WTC11 (cell line): Measurements from ENCODE around the gene ASGR1. TPM values are rescaled to one million over a fixed set of nuclear protein-coding genes. Genes with fewer than 3 reads are reported as not detected.
"Not testable (repeated sequence)": the region's sequence is repeated elsewhere in the genome, so short reads cannot be mapped to it uniquely, and the experiment has no call there.

Source experiments
- ATAC-seq: fragments of 200-7000 bp; cut with Tn5 transposase; 2 replicates; pipeline ENCODE4 v1.10.0; 2021; ENCODE audit warnings: mild to moderate bottlenecking, moderate library complexity
- CTCF ChIA-PET: fragments of 300-600 bp; sonication (Branson Sonifier 250); formaldehyde crosslinking; loops from one replicate; lab custom pipeline; 2021; ENCODE audit warnings: antibody characterized with exemption; lab: Charles Lee
- POLR2A ChIA-PET: fragments of 350-600 bp; sonication (Branson Sonifier 250); formaldehyde crosslinking; loops from one replicate; lab custom pipeline; 2021; ENCODE audit warnings: antibody characterized with exemption; lab: Charles Lee
- DNase-seq: peaks from one replicate; pipeline ENCODE4 v3.0.0; 2021; ENCODE audit warnings: low spot score
- H3K27ac Mint-ChIP-seq: 2 replicates; pipeline ENCODE4 v1.8.0; 2021; ENCODE audit warnings: mixed read lengths
- H3K27me3 Mint-ChIP-seq: 2 replicates; pipeline ENCODE4 v1.8.0; 2021; ENCODE audit warnings: low read depth, mild to moderate bottlenecking, moderate library complexity, mixed read lengths
- H3K36me3 Mint-ChIP-seq: 2 replicates; pipeline ENCODE4 v1.8.0; 2021; ENCODE audit warnings: mixed read lengths
- H3K4me1 Mint-ChIP-seq: 2 replicates; pipeline ENCODE4 v1.8.0; 2022; ENCODE audit warnings: mixed read lengths
- H3K4me3 Mint-ChIP-seq: 2 replicates; pipeline ENCODE4 v1.8.0; 2021; ENCODE audit warnings: mild to moderate bottlenecking, moderate library complexity, mixed read lengths
- H3K9me3 Mint-ChIP-seq: 2 replicates; pipeline ENCODE4 v1.8.0; 2021; ENCODE audit warnings: mixed read lengths
- AFF4 ChIP-seq: sonication (generic); formaldehyde crosslinking; IDR thresholded peaks from 2 replicates; pipeline ENCODE4 v1.8.1; 2023; ENCODE audit warnings: mild to moderate bottlenecking, missing genetic modification reagents, borderline replicate concordance
- ATF1 ChIP-seq: sonication (generic); formaldehyde crosslinking; IDR thresholded peaks from 2 replicates; pipeline ENCODE4 v1.8.1; 2023; ENCODE audit warnings: mild to moderate bottlenecking, moderate library complexity, missing genetic modification reagents
- ATF6 ChIP-seq: sonication (generic); formaldehyde crosslinking; IDR thresholded peaks from 2 replicates; pipeline ENCODE4 v1.8.1; 2023; ENCODE audit warnings: mild to moderate bottlenecking, missing genetic modification reagents
- ERG ChIP-seq: fragments of 250-450 bp; sonication (Bioruptor Pico); IDR thresholded peaks from 2 replicates; pipeline ENCODE4 v1.8.0; 2021; ENCODE audit warnings: mild to moderate bottlenecking
- ETV6 ChIP-seq: sonication (generic); formaldehyde crosslinking; IDR thresholded peaks from 2 replicates; pipeline ENCODE4 v1.8.1; 2022; ENCODE audit warnings: mild to moderate bottlenecking, missing genetic modification reagents
- FOXJ3 ChIP-seq: sonication (generic); formaldehyde crosslinking; IDR thresholded peaks from 2 replicates; pipeline ENCODE4 v1.9.0; 2021; ENCODE audit warnings: missing genetic modification reagents, mild to moderate bottlenecking, borderline replicate concordance
- FOXP1 ChIP-seq: sonication (generic); formaldehyde crosslinking; IDR thresholded peaks from 2 replicates; pipeline ENCODE4 v1.8.0; 2022; ENCODE audit warnings: missing genetic modification reagents, mild to moderate bottlenecking, moderate library complexity, borderline replicate concordance
- GTF2I ChIP-seq: fragments of 250-450 bp; sonication (Bioruptor Pico); conservative IDR thresholded peaks from 2 replicates; pipeline ENCODE4 v1.4.0; 2021; ENCODE audit warnings: mild to moderate bottlenecking
- HMGXB4 ChIP-seq: sonication (generic); formaldehyde crosslinking; IDR thresholded peaks from 2 replicates; pipeline ENCODE4 v1.8.1; 2023; ENCODE audit warnings: mild to moderate bottlenecking, moderate library complexity, missing genetic modification reagents
- IRF2 ChIP-seq: sonication (generic); formaldehyde crosslinking; IDR thresholded peaks from 2 replicates; pipeline ENCODE4 v1.8.0; 2022; ENCODE audit warnings: low read depth, missing genetic modification reagents, borderline replicate concordance
- MYBL2 ChIP-seq: sonication (generic); formaldehyde crosslinking; IDR thresholded peaks from 2 replicates; pipeline ENCODE4 v1.8.1; 2023; ENCODE audit warnings: mild to moderate bottlenecking, moderate library complexity, missing genetic modification reagents
- NR2C2 ChIP-seq: sonication (generic); formaldehyde crosslinking; IDR thresholded peaks from 2 replicates; pipeline ENCODE4 v1.8.0; 2022; ENCODE audit warnings: mild to moderate bottlenecking, missing genetic modification reagents
- PRRX2 ChIP-seq: fragments of 250-450 bp; sonication (Bioruptor Pico); IDR thresholded peaks from 2 replicates; pipeline ENCODE4 v1.8.0; 2021; ENCODE audit warnings: mild to moderate bottlenecking
- RORB ChIP-seq: fragments of 250-450 bp; sonication (Bioruptor Pico); IDR thresholded peaks from 2 replicates; pipeline ENCODE4 v1.9.0; 2021; ENCODE audit warnings: mild to moderate bottlenecking
- TEAD4 ChIP-seq: sonication (generic); formaldehyde crosslinking; IDR thresholded peaks from 2 replicates; pipeline ENCODE4 v1.8.0; 2022; ENCODE audit warnings: mild to moderate bottlenecking, missing genetic modification reagents
- ZNF219 ChIP-seq: sonication (generic); formaldehyde crosslinking; IDR thresholded peaks from 2 replicates; pipeline ENCODE4 v1.8.0; 2023; ENCODE audit warnings: missing genetic modification reagents, mild to moderate bottlenecking, borderline replicate concordance
- ZNF317 ChIP-seq: sonication (generic); formaldehyde crosslinking; IDR thresholded peaks from 2 replicates; pipeline ENCODE4 v1.8.1; 2023; ENCODE audit warnings: low read depth, mild to moderate bottlenecking, moderate library complexity, missing genetic modification reagents, borderline replicate concordance
- ZNF671 ChIP-seq: fragments of 250-450 bp; sonication (Bioruptor Pico); IDR thresholded peaks from 2 replicates; pipeline ENCODE4 v1.8.0; 2021; ENCODE audit warnings: mild to moderate bottlenecking
- total RNA-seq: library from RNA; stranded (reverse); gene quantifications from 3 replicates; pipeline ENCODE4 v1.2.3, GENCODE V29; 2021
- TF ChIP-seq, protein P1 (sequence below): fragments of 250-450 bp; sonication (Bioruptor Pico); IDR thresholded peaks from 2 replicates; pipeline ENCODE4 v1.9.0; 2021; ENCODE audit warnings: moderate library complexity, mild to moderate bottlenecking, inconsistent platforms, borderline replicate concordance

The ASGR1 gene
- total RNA-seq, 1 experiment from 2014 or later: 13.3 TPM

DNA sequence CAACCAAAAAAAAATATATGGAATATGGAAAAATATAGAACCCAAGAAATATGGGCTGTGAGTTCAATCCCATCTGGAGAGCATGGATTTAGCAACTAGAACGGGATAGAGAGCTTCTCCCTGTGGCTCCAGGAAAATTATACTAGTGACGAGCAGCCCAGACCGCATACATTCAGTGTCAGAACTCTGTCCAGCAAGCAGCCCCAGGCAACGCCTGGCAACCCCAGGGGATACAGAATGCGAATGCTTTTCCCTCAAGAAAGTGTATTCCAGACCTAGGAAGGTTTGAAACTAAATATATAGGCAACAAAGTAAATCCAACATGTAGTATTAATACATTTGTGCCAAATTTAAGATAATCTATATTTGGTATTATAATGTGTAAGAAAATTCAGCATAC is 51.0 kb downstream of the ASGR1 start:
- CTCF ChIA-PET: no interaction called here
- Mint-ChIP-seq H3K27me3 (peaks cover 41% of the 10 kb centered on the region), H3K4me1 (peaks cover 41% of the 10 kb centered on the region), H3K27ac (no peak overlapping the region), H3K9me3 (no peaks in the 10 kb centered on the region), H3K36me3 (no peaks in the 10 kb centered on the region), H3K4me3 (no peak overlapping the region)
- POLR2A ChIA-PET: no interaction called here
- TF ChIP-seq NR2C2 (CRISPR knock-in tag) (no peak), MYBL2 (CRISPR knock-in tag) (no peak), ETV6 (CRISPR knock-in tag) (no peak), FOXJ3 (no peak)
- TF ChIP-seq, all 79 proteins: peak for 0
- ATAC-seq: no peak
- no peak for DNase-seq

GRCh38 chr17:7127501-7127900 is 51.7 kb downstream of the ASGR1 start:
- Mint-ChIP-seq H3K4me1 (peaks cover 39% of the 10 kb centered on the region), H3K27me3 (peaks cover 46% of the 10 kb centered on the region)
- CTCF ChIA-PET: interaction anchor here (1.0 kb wide), 1 partner anchor 49 kb away, joined by 3 read pairs; no protein-coding TSS in a partner anchor
- H3K9me3 Mint-ChIP-seq, ATAC-seq, H3K27ac Mint-ChIP-seq, H3K4me3 Mint-ChIP-seq, H3K36me3 Mint-ChIP-seq, DNase-seq, POLR2A ChIA-PET: not testable (repeated sequence)

GRCh38 chr17:7126386-7126785 is 52.8 kb downstream of the ASGR1 start:
- ATAC-seq, H3K9me3 Mint-ChIP-seq, H3K4me3 Mint-ChIP-seq, H3K36me3 Mint-ChIP-seq, POLR2A ChIA-PET, DNase-seq, H3K27ac Mint-ChIP-seq: not testable (repeated sequence)
- CTCF ChIA-PET: interaction anchor here (0.6 to 1.7 kb wide), 3 partner anchors 12 to 359 kb away, joined by 3 to 4 read pairs (median 3); partner anchors contain the start of gene ASGR2
- Mint-ChIP-seq H3K4me1 (peaks cover 31% of the 10 kb centered on the region), H3K27me3 (peaks cover 41% of the 10 kb centered on the region)

- ATAC-seq: no peak
- DNase-seq: no peak
- no peak overlapping the region for H3K4me3 Mint-ChIP-seq
- H3K4me1 Mint-ChIP-seq: peaks cover 16% of the 10 kb centered on the region
- CTCF ChIA-PET: interaction anchor here (1.0 to 1.7 kb wide), 3 partner anchors 8 to 11 kb away, joined by 3 to 7 read pairs (median 3); partner anchors contain the start of gene ASGR2
- H3K9me3 Mint-ChIP-seq: no peaks in the 10 kb centered on the region
- no peaks in the 10 kb centered on the region for H3K36me3 Mint-ChIP-seq
- no peak overlapping the region for H3K27ac Mint-ChIP-seq
- peaks cover 33% of the 10 kb centered on the region for H3K27me3 Mint-ChIP-seq
- no peak for TF ChIP-seq ZNF671 (CRISPR knock-in tag)
- no peak for TF ChIP-seq GTF2I (CRISPR knock-in tag)
- TF ChIP-seq, protein P1, sequence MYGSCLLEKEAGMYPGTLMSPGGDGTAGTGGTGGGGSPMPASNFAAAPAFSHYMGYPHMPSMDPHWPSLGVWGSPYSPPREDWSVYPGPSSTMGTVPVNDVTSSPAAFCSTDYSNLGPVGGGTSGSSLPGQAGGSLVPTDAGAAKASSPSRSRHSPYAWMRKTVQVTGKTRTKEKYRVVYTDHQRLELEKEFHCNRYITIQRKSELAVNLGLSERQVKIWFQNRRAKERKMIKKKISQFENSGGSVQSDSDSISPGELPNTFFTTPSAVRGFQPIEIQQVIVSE (CRISPR knock-in tag): no peak
- no peak for TF ChIP-seq HMGXB4
- TF ChIP-seq PRRX2: no peak
- no peak for TF ChIP-seq ATF1 (CRISPR knock-in tag)
- no peak for TF ChIP-seq RORB (CRISPR knock-in tag)
- TF ChIP-seq AFF4 (CRISPR knock-in tag): no peak
- TF ChIP-seq ATF6 (CRISPR knock-in tag): no peak
- no peak for TF ChIP-seq ZNF219 (CRISPR knock-in tag)
- no peak for TF ChIP-seq FOXP1 (CRISPR knock-in tag)
- TF ChIP-seq ERG (CRISPR knock-in tag): no peak
- no peak for TF ChIP-seq IRF2 (CRISPR knock-in tag)
- no peak for TF ChIP-seq ZNF317 (CRISPR knock-in tag)
- no peak for TF ChIP-seq TEAD4
- TF ChIP-seq, all 79 proteins: peak for 0
- POLR2A ChIA-PET: no interaction called here
Measured at GRCh38 chr17:7124923-7125322, 54.2 kb downstream of the ASGR1 start.
